NCI-H510A (cell line): ENCODE data around the gene SYNPO.
A peak's percentile ranks its signal among the peaks of the same experiment; 100 is the strongest.

ENCODE experiments used
- DNase-seq: peaks from one replicate; lab custom pipeline; 2025; lab: John Stamatoyannopoulos, UW

The SYNPO gene

GRCh38 chr5:150700246-150700593, 59.8 kb downstream of the SYNPO start:
- no peak for DNase-seq

DNA sequence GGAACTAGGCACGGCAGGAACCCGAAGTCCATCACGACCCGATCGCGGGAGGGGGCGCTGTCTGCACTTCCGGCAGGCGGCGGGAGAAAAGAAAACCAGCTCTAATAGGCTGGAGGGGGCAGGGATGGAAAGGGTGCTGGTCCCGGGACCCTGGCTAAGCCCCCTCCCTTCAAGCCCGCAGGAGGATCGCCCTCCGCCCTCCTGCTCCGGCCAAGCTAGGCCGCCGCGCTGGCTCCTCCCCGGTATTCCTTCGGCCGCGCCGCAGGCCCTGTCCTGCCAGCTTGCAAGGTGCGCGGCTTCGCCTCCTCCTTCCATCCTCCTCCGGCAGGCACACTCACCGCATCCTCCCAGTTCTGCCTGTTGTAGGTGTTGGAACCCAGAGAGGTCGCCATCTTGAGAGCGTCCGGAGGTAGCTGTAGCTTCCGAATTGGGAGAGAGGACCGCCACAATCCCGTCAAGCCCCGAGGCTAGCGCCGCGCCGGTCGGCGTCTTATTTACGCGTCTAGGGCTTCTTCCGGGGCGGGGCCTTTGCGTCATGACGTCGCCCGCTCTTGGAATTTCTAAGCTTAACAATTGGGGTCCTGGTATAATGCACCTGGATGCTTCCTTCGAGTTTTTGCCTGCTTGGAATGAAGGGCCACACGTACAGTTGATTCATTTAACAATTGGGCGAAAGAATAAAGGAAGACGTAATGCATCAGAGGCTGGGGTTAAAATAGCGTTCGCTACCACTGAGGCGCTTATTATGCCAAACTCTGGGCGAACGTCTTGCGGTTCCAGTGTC, 60.3 kb downstream of the SYNPO start, which contains the start of gene RBM22:
TSS of gene RBM22 (minus strand) at position 469 of the 784 bp plus-strand sequence. CDS start at position 392, 77 bp downstream.
- DNase-seq: peak; percentile 87

GRCh38 chr5:150703762-150704161, 63.3 kb downstream of the SYNPO start:
- DNase-seq: no peak

DNA sequence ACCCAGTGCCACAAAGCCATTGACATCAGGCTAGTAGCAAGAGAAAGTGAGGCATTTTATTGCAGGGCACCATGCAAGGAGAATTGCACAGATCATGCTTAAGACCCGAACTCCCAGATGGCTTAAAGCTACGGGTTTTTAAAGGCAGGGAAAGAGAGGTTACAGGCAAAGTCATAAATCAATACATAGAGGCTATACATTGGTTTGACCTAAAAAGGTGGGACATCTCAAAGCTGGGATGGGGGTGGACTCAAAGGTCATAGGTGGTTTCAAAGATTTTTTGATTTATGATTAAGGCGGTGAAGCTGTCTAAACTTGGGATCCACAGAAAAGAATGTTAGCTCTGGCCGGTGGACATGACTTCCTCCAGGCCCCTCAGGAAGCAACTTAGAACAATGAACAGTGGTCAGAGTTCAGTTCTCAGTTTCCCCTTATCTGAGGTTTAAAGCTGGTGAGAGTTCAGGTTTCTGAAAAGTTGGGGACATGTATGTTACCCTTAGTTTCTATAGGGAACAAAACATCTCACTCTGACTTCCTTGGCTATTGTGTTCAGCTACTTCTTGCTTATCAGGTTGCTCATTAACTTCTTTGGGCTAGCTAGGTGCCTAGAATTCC, 66.4 kb downstream of the SYNPO start:
- no peak for DNase-seq
